ENCODE measurements around the gene CDH23.

The CDH23 gene

GRCh38 chr10:71667387-71667752 is 270.6 kb downstream of the CDH23 start:
- no peak overlapping the region for H3K27ac Mint-ChIP-seq
- DNase-seq (ENCODE audit: low spot score in 2 of 2) (no peak), ATAC-seq (no peak)
- H3K4me3 Mint-ChIP-seq: no peak overlapping the region
- no peaks in the 10 kb centered on the region for H3K9me3 Mint-ChIP-seq
- peaks cover 14% of the 10 kb centered on the region for H3K4me1 Mint-ChIP-seq
- no peaks in the 10 kb centered on the region for H3K36me3 Mint-ChIP-seq

- no peaks in the 10 kb centered on the region for H3K36me3 Mint-ChIP-seq
- H3K4me3 Mint-ChIP-seq: no peak overlapping the region
- H3K4me1 Mint-ChIP-seq: peaks cover 5% of the 10 kb centered on the region
- ATAC-seq (no peak), DNase-seq (ENCODE audit: low spot score in 2 of 2) (no peak)
- H3K27ac Mint-ChIP-seq: no peak overlapping the region
- H3K9me3 Mint-ChIP-seq: no peaks in the 10 kb centered on the region
Observed at GRCh38 chr10:71671994-71672946, 275.6 kb downstream of the CDH23 start.

DNA sequence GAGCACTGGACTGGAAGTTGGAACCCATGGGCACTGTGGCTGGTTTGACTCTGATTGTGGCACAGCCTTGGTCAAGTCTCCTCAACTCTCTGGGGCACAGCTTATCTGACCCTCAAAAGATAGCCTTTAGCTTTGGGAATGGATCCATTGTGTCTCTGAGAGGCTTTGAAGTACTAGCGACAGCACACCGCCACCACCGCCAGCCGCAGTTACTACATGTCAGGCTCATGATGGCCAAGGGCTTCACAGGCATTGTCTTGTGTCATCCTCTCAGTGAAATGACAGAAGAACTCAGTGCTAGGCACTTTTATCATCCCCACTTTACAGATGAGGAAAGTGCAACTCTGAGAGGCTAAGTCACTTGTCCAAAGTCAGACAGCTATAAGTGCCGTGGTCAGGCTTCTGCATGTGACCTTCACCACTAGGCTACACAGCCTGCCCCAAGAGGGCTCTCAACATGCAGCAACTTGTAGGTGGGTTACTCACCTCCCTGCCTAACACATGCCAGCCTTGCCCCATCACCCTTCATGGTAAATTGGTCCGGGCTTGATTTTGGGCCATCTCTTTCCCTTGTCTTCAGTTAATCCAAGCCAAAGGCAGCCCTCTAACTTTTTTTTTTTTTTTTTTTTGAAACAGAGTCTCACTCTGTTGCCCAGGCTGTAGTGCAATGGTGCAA is 278.7 kb downstream of the CDH23 start:
- DNase-seq (ENCODE audit: low spot score in 2 of 2) (no peak), ATAC-seq (no peak)
- H3K4me1 Mint-ChIP-seq: no peaks in the 10 kb centered on the region
- H3K27ac Mint-ChIP-seq: no peak overlapping the region
- no peaks in the 10 kb centered on the region for H3K9me3 Mint-ChIP-seq
- no peak overlapping the region for H3K4me3 Mint-ChIP-seq
- no peaks in the 10 kb centered on the region for H3K36me3 Mint-ChIP-seq

DNA sequence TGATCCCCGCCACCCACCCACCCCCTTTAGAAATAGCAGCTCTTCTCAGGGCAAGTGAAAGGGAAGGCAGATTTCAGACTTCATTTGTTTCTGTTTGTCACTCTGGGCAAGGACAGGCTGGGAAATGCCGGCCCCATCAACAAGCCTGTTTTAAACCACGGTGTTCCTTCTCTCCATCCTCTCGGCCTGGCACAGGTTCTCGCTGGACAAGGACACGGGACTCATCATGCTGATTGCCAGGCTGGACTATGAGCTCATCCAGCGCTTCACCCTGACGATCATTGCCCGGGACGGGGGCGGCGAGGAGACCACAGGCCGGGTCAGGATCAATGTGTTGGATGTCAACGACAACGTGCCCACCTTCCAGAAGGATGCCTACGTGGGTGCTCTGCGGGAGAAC is 280.5 kb downstream of the CDH23 start:
- Mint-ChIP-seq H3K36me3 (no peaks in the 10 kb centered on the region), H3K9me3 (no peaks in the 10 kb centered on the region), H3K27ac (no peak overlapping the region), H3K4me1 (no peaks in the 10 kb centered on the region), H3K4me3 (no peak overlapping the region)
- ATAC-seq: no peak
- no peak for DNase-seq (ENCODE audit: low spot score in 2 of 2)

GRCh38 chr10:71678057-71678805 is 281.5 kb downstream of the CDH23 start:
- no peak overlapping the region for H3K4me3 Mint-ChIP-seq
- H3K4me1 Mint-ChIP-seq: no peaks in the 10 kb centered on the region
- ATAC-seq (no peak), DNase-seq (ENCODE audit: low spot score in 2 of 2) (no peak)
- H3K27ac Mint-ChIP-seq: no peak overlapping the region
- H3K9me3 Mint-ChIP-seq: no peaks in the 10 kb centered on the region
- H3K36me3 Mint-ChIP-seq: no peaks in the 10 kb centered on the region

DNA sequence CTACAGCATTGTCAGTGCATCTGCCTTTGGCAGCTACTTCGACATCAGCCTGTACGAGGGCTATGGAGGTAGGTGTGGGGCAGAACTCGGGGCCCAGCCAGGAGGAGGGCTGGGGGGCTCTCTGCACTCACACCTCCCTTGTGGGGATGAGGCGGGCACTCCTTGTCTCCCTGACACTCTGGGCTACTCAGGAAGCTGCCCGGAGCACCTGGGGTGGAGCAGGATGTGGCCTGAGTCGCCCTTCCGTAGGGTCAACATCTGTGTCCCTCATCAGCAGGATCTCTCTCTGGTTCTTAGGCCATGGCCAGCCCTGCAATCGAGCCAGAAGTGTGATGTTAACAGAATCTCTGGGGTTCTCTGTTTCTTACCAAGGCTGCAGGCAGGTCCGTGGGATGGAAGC is 282.7 kb downstream of the CDH23 start:
- Mint-ChIP-seq H3K9me3 (no peaks in the 10 kb centered on the region), H3K36me3 (no peaks in the 10 kb centered on the region), H3K4me3 (no peak overlapping the region), H3K4me1 (peaks cover 5% of the 10 kb centered on the region), H3K27ac (no peak overlapping the region)
- no peak for DNase-seq (ENCODE audit: low spot score in 2 of 2)
- no peak for ATAC-seq

- Mint-ChIP-seq H3K36me3 (no peaks in the 10 kb centered on the region), H3K9me3 (no peaks in the 10 kb centered on the region), H3K27ac (no peak overlapping the region), H3K4me1 (peaks cover 6% of the 10 kb centered on the region), H3K4me3 (no peak overlapping the region)
- DNase-seq (ENCODE audit: low spot score in 2 of 2): no peak
- no peak for ATAC-seq
Observed at GRCh38 chr10:71681977-71682376, 285.3 kb downstream of the CDH23 start.

- peak overlapping the region; percentile 27 for H3K27ac Mint-ChIP-seq
- H3K9me3 Mint-ChIP-seq: peaks cover 3% of the 10 kb centered on the region
Observed at GRCh38 chr10:71683301-71683700, 286.6 kb downstream of the CDH23 start.

DNA sequence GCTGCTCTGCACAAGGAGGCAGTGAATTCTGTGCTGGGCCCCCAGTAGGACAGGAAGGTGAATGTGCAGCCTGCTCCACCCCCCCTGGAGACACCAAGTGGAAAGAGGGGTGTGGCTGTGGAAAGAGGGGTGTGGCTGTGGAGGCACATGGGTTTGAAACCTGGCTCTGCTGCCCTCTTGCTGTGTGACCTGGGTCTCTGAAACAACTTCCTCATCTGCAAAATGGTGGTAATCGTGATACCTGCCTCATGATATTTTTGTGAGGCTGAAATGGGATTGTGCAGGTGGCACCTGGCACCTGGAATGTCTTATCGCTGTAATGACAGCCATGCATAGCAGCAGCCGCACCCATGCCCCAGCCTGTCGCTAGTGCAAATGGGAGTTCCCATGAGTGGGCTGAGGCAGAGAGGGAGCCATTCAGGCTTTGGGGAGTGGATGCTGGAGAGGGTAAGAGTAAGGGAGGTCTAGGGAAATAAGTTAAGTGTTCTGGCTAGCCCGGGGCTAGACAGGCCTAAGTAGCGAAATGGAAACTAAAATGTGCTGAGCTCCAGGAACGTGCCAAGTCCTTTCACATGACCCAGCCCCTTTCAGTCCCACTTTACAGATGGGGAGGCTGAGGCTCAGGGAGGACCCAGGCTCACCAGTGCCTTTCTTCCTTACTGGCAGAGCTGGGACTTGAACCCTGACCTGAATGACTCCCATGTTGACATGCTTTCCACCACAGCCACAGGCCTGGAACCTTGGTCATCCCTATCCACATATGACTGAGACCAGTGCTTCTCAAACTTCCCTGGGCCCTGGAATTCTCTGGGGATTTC is 287.8 kb downstream of the CDH23 start:
- ATAC-seq (peak; percentile 38), DNase-seq (ENCODE audit: low spot score in 2 of 2) (no peak)
- H3K9me3 Mint-ChIP-seq: peaks cover 4% of the 10 kb centered on the region
- no peak overlapping the region for H3K27ac Mint-ChIP-seq
- H3K36me3 Mint-ChIP-seq: peaks cover 13% of the 10 kb centered on the region
- H3K4me1 Mint-ChIP-seq: peaks cover 12% of the 10 kb centered on the region
- H3K4me3 Mint-ChIP-seq: no peak overlapping the region

More at GRCh38 chr10:71683301-71683700, 286.6 kb downstream of the CDH23 start:
- H3K36me3 Mint-ChIP-seq: peaks cover 6% of the 10 kb centered on the region
- no peak for DNase-seq (ENCODE audit: low spot score in 2 of 2)
- ATAC-seq: no peak
- no peak overlapping the region for H3K4me3 Mint-ChIP-seq
- peaks cover 10% of the 10 kb centered on the region for H3K4me1 Mint-ChIP-seq

GRCh38 chr10:71685554-71686232 is 289.0 kb downstream of the CDH23 start:
- Mint-ChIP-seq H3K27ac (no peak overlapping the region), H3K4me3 (no peak overlapping the region), H3K9me3 (peaks cover 4% of the 10 kb centered on the region), H3K4me1 (peaks cover 12% of the 10 kb centered on the region), H3K36me3 (peaks cover 13% of the 10 kb centered on the region)
- ATAC-seq (no peak), DNase-seq (ENCODE audit: low spot score in 2 of 2) (no peak)

DNA sequence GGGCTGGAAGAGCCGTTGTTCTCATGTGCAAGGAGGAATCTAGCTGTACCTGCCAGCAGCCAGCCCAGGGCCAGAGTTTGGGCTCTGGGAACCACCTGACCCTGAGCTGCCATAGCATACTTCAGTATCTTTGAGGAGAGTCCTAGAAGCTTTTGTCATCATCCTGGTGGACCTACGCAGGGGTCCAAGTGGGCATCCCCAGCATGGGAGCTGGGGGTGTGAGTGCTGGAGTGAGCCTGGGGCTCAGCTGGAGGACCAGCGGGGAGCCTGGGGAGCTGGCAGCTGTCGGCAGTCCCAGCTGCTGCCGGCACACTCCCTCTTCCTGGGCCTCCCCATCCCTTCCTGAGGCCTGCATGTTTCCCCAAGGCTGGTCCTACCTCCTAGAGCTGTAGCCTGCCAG is 290.4 kb downstream of the CDH23 start:
- no peak overlapping the region for H3K4me3 Mint-ChIP-seq
- H3K9me3 Mint-ChIP-seq: peaks cover 4% of the 10 kb centered on the region
- H3K27ac Mint-ChIP-seq: no peak overlapping the region
- ATAC-seq (no peak), DNase-seq (ENCODE audit: low spot score in 2 of 2) (no peak)
- H3K4me1 Mint-ChIP-seq: peaks cover 12% of the 10 kb centered on the region
- peaks cover 13% of the 10 kb centered on the region for H3K36me3 Mint-ChIP-seq

DNA sequence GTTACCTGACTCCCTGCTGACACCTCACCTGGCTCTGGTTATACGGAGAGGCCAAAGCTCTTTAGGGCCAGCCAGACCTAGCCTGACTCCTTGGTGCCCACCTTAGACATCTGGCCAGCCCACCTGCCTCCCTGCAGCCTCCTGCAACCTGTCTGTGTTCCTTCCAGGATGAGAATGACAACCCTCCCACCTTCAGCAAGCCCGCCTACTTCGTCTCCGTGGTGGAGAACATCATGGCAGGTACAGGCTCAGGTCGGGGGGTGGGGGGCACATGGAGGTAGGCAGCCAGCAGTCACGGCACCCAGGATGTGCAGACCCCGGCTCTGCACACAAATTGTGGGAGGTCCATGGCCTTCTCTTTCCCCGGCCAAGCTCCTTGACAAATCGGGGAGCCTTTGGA is 290.8 kb downstream of the CDH23 start:
- Mint-ChIP-seq H3K27ac (peak overlapping the region; percentile 97), H3K4me1 (peaks cover 12% of the 10 kb centered on the region), H3K9me3 (peaks cover 4% of the 10 kb centered on the region), H3K4me3 (no peak overlapping the region), H3K36me3 (peaks cover 13% of the 10 kb centered on the region)
- DNase-seq (ENCODE audit: low spot score in 2 of 2) (no peak), ATAC-seq (no peak)

- no peak overlapping the region for H3K4me3 Mint-ChIP-seq
Observed at GRCh38 chr10:71688256-71688655, 291.5 kb downstream of the CDH23 start.

DNA sequence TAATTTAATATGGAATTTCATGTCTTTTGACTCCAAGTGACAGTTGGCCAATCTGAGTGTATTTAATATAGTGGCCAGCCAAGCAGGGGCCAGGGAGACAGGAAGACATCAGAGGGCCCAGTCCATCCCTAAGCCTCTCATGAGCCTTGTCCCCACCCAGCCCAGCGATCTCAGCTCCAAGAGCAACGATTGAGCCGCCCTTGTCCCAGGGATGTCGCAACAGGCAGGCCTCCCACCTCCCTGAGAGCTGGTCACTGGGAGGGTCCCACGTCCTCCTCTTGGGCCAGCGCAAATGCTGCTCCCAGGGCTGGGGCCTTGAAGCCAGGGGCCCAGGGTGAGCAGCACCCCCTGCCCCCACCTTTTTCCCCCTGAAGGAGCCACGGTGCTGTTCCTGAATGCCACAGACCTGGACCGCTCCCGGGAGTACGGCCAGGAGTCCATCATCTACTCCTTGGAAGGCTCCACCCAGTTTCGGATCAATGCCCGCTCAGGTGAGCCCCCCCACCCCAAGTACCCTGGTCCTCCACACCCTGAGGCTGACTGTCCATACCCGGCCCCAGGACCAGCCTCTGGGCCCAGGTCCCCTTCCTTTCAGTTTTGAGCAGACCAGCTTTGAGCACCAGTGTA is 293.5 kb downstream of the CDH23 start:
- peaks cover 25% of the 10 kb centered on the region for H3K4me1 Mint-ChIP-seq
- H3K9me3 Mint-ChIP-seq: peaks cover 4% of the 10 kb centered on the region
- peak overlapping the region; percentile 13 for H3K27ac Mint-ChIP-seq
- no peak overlapping the region for H3K4me3 Mint-ChIP-seq
- no peak for ATAC-seq
- DNase-seq (ENCODE audit: low spot score in 2 of 2): no peak
- H3K36me3 Mint-ChIP-seq: peaks cover 13% of the 10 kb centered on the region

More at GRCh38 chr10:71688256-71688655, 291.5 kb downstream of the CDH23 start:
- DNase-seq (ENCODE audit: low spot score in 2 of 2): no peak
- peaks cover 13% of the 10 kb centered on the region for H3K36me3 Mint-ChIP-seq
- H3K27ac Mint-ChIP-seq: peak overlapping the region; percentile 97
- no peak for ATAC-seq
- peaks cover 12% of the 10 kb centered on the region for H3K4me1 Mint-ChIP-seq
- peaks cover 4% of the 10 kb centered on the region for H3K9me3 Mint-ChIP-seq

Measured in stimulated activated effector memory CD8-positive, alpha-beta T cell treated with anti-CD3 and anti-CD28 coated beads, Interleukin-12 subunit alpha, Interleukin-12 subunit beta, amount 100 ng/mL, for 72 hours (primary cell).